Neuronal stem cell (in vitro differentiated cells): ENCODE results near the gene ZCRB1.

Experiments
- DNase-seq: peaks from one replicate; pipeline ENCODE4 v3.0.0-alpha.2; 2013; ENCODE audit warnings: low spot score
- H2AFZ ChIP-seq: one replicate; pipeline ENCODE4 v1.6.1; 2013; ENCODE audit warnings: mild to moderate bottlenecking, low read length, inconsistent platforms
- H2AK5ac ChIP-seq: 2 replicates; pipeline ENCODE4 v1.6.1; 2013; ENCODE audit warnings: low read depth, mild to moderate bottlenecking, inconsistent platforms, low read length, moderate library complexity, mixed read lengths
- H2BK120ac ChIP-seq: 2 replicates; pipeline ENCODE4 v1.6.1; 2013; ENCODE audit warnings: low read depth, mild to moderate bottlenecking, inconsistent platforms, low read length, moderate library complexity, mixed read lengths
- H2BK12ac ChIP-seq: one replicate; pipeline ENCODE4 v1.6.1; 2013; ENCODE audit warnings: low read length, inconsistent platforms
- H2BK15ac ChIP-seq: 2 replicates; pipeline ENCODE4 v1.6.1; 2013; ENCODE audit warnings: mild to moderate bottlenecking, low read length, inconsistent platforms, mixed read lengths
- H2BK5ac ChIP-seq: one replicate; pipeline ENCODE4 v1.6.1; 2013; ENCODE audit warnings: inconsistent platforms, mild to moderate bottlenecking, low read length, moderate library complexity
- H3K14ac ChIP-seq: one replicate; pipeline ENCODE4 v1.6.1; 2013; ENCODE audit warnings: low read length, inconsistent platforms
- H3K18ac ChIP-seq: 2 replicates; pipeline ENCODE4 v1.6.1; 2013; ENCODE audit warnings: low read length, inconsistent platforms
- H3K23ac ChIP-seq: 2 replicates; pipeline ENCODE4 v1.6.1; 2013; ENCODE audit warnings: low read depth, mild to moderate bottlenecking, mixed read lengths, low read length, inconsistent platforms; ENCODE audit not compliant: poor library complexity
- H3K27ac ChIP-seq: replicated peaks from 3 replicates; pipeline ENCODE4 v1.5.1; 2013; ENCODE audit warnings: low read length, inconsistent platforms
- H3K27me3 ChIP-seq, 3 experiments: 2 replicates each; pipeline ENCODE4 v1.6.1; 2013; ENCODE audit warnings: low read length in 3 of 3, mild to moderate bottlenecking in 2 of 3, inconsistent platforms in 1 of 3, low read depth in 1 of 3, mixed read lengths in 1 of 3, moderate library complexity in 1 of 3; ENCODE audit not compliant: control insufficient read depth in 3 of 3, insufficient read depth in 3 of 3
- H3K36me3 ChIP-seq, 2 donors: replicated peaks in 1 of 2; 2 replicates each; pipeline ENCODE4 v1.6.1; 2013; ENCODE audit warnings: low read length in 2 of 2; ENCODE audit not compliant: control insufficient read depth in 2 of 2, insufficient read depth in 2 of 2
- H3K4ac ChIP-seq: 2 replicates; pipeline ENCODE4 v1.6.1; 2013; ENCODE audit warnings: inconsistent platforms, mild to moderate bottlenecking, low read length, moderate library complexity
- H3K4me1 ChIP-seq, 2 donors: 1 replicate in 1 of 2; 2 replicates in 1 of 2; pipeline ENCODE4 v1.6.1; 2013; ENCODE audit warnings: low read length in 2 of 2, low read depth in 1 of 2; ENCODE audit not compliant: control insufficient read depth in 2 of 2, insufficient read depth in 1 of 2
- H3K4me2 ChIP-seq: one replicate; pipeline ENCODE4 v1.6.1; 2013; ENCODE audit warnings: mild to moderate bottlenecking, low read length, inconsistent platforms; ENCODE audit not compliant: insufficient read depth, poor library complexity, severe bottlenecking
- H3K4me3 ChIP-seq, 2 donors: 2 replicates each; pipeline ENCODE4 v1.5.1; 2013; ENCODE audit warnings: low read length in 2 of 2, mild to moderate bottlenecking in 2 of 2, inconsistent platforms in 1 of 2, moderate library complexity in 1 of 2
- H3K79me1 ChIP-seq: one replicate; pipeline ENCODE4 v1.6.1; 2013; ENCODE audit warnings: low read depth, mild to moderate bottlenecking, inconsistent platforms, low read length, moderate library complexity
- H3K9ac ChIP-seq: one replicate; pipeline ENCODE4 v1.6.1; 2013; ENCODE audit warnings: mild to moderate bottlenecking, low read depth, low read length, inconsistent platforms; ENCODE audit not compliant: poor library complexity
- H3K9me3 ChIP-seq, 2 donors: replicated peaks in 1 of 2; 2 replicates each; pipeline versions ENCODE3 to v1.6.1; 2013; ENCODE audit warnings: low read length in 2 of 2, mild to moderate bottlenecking in 2 of 2, inconsistent platforms in 1 of 2, low read depth in 1 of 2, mixed read lengths in 1 of 2, moderate library complexity in 1 of 2; ENCODE audit not compliant: control insufficient read depth in 2 of 2, insufficient read depth in 1 of 2
- H4K8ac ChIP-seq: one replicate; pipeline ENCODE4 v1.6.1; 2013; ENCODE audit warnings: low read depth, mild to moderate bottlenecking, inconsistent platforms, low read length, moderate library complexity
- H4K91ac ChIP-seq: one replicate; pipeline ENCODE4 v1.6.1; 2013; ENCODE audit warnings: low read length, low read depth, mild to moderate bottlenecking, inconsistent platforms; ENCODE audit not compliant: poor library complexity
- WGBS, 2 donors: extraction: QIAGEN DNeasy Blood & Tissue Kit; methylation state at CpG; one replicate each; pipeline ENCODE4 v1.1.7; 2013; ENCODE audit warnings: missing lambda C conversion rate in 2 of 2, mixed read lengths in 1 of 2; ENCODE audit not compliant: insufficient read length in 2 of 2, insufficient replicate concordance in 1 of 2; ENCODE audit errors: extremely low coverage in 2 of 2; 5-methylcytosine and 5-hydroxymethylcytosine counted together

Gene ZCRB1

GRCh38 chr12:42320796-42321195 is 5.1 kb downstream of the ZCRB1 start:
- Histone ChIP-seq H3K14ac (no peak overlapping the region), H2AFZ (no peak overlapping the region), H3K9me3 (no peaks in the 10 kb centered on the region), H3K27me3 (no peaks in the 10 kb centered on the region), H3K4me1 (peaks cover 3 to 4% of the 10 kb centered on the region in 2 donors), H3K18ac (no peak overlapping the region), H4K8ac (no peak overlapping the region), H4K91ac (no peak overlapping the region), H2BK12ac (no peak overlapping the region), H2AK5ac (no peak overlapping the region), H2BK15ac (no peak overlapping the region), H3K79me1 (peaks cover 3% of the 10 kb centered on the region), H2BK5ac (no peak overlapping the region), H3K9ac (no peak overlapping the region), H3K4me3 (no peak overlapping the region), H3K27ac (no peak overlapping the region), H3K23ac (no peak overlapping the region), H2BK120ac (no peak overlapping the region), H3K36me3 (peaks cover 8 to 77% of the 10 kb centered on the region in 2 donors), H3K4me2 (no peak overlapping the region), H3K4ac (no peak overlapping the region)
- no peak for DNase-seq

GRCh38 chr12:42315108-42315507 is 10.8 kb downstream of the ZCRB1 start:
- Histone ChIP-seq H4K8ac (no peak overlapping the region), H3K18ac (no peak overlapping the region), H2AK5ac (no peak overlapping the region), H4K91ac (no peak overlapping the region), H3K9me3 (no peaks in the 10 kb centered on the region), H3K4me3 (no peak overlapping the region), H3K4me1 (no peaks in the 10 kb centered on the region), H3K4ac (no peak overlapping the region), H3K27me3 (no peaks in the 10 kb centered on the region), H3K27ac (no peak overlapping the region), H2BK12ac (no peak overlapping the region), H3K4me2 (no peak overlapping the region), H2AFZ (no peak overlapping the region), H2BK120ac (no peak overlapping the region), H3K9ac (no peak overlapping the region), H2BK5ac (no peak overlapping the region), H2BK15ac (no peak overlapping the region), H3K14ac (no peak overlapping the region), H3K79me1 (peaks cover 3% of the 10 kb centered on the region), H3K36me3 (peaks cover 4 to 81% of the 10 kb centered on the region in 2 donors), H3K23ac (no peak overlapping the region)
- WGBS, 2 donors = no CpG with 5 or more reads among the region's 2 CpGs
- DNase-seq = no peak

- H3K27me3 ChIP-seq = no peaks in the 10 kb centered on the region
- no peak overlapping the region for H2BK12ac ChIP-seq
- H2BK120ac ChIP-seq = no peak overlapping the region
- no peaks in the 10 kb centered on the region for H3K4me1 ChIP-seq
- H3K14ac ChIP-seq = no peak overlapping the region
- H4K91ac ChIP-seq = no peak overlapping the region
- H2BK5ac ChIP-seq = no peak overlapping the region
- H2AFZ ChIP-seq = no peak overlapping the region
- H3K4me2 ChIP-seq = no peak overlapping the region
- WGBS, 2 donors = no CpG with 5 or more reads among the region's 6 CpGs
- H2BK15ac ChIP-seq = no peak overlapping the region
- H4K8ac ChIP-seq = no peak overlapping the region
- H3K27ac ChIP-seq = no peak overlapping the region
- no peak overlapping the region for H2AK5ac ChIP-seq
- H3K23ac ChIP-seq = no peak overlapping the region
- H3K4me3 ChIP-seq = no peak overlapping the region
- no peak for DNase-seq
- H3K36me3 ChIP-seq = peaks cover 0 to 40% of the 10 kb centered on the region in 2 donors
- no peak overlapping the region for H3K4ac ChIP-seq
- H3K9ac ChIP-seq = no peak overlapping the region
- no peak overlapping the region for H3K18ac ChIP-seq
- H3K79me1 ChIP-seq = no peaks in the 10 kb centered on the region
- H3K9me3 ChIP-seq = no peaks in the 10 kb centered on the region
Measured at GRCh38 chr12:42309996-42310395, 15.9 kb downstream of the ZCRB1 start.

DNA sequence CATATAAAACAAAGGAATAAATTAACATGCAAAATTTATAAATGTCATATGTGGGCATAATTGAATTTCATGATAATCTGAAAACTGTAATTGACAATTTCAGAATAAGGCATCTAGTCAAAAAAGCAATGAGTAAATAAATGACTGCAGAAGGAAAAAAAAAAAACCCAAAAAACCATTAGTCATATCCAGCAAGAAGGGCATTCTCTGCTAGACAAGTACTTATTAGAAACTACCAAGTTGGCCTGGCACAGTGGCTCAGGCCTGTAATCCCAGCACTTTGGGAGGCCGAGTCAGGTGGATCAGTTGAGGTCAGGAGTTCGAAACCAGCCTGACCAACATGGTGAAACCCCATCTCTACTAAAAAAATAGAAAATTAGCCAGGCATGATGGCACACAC is 17.5 kb downstream of the ZCRB1 start:
- Histone ChIP-seq H3K9ac (no peak overlapping the region), H3K27me3 (no peaks in the 10 kb centered on the region), H2BK12ac (no peak overlapping the region), H4K91ac (no peak overlapping the region), H2BK15ac (no peak overlapping the region), H3K18ac (no peak overlapping the region), H2BK120ac (no peak overlapping the region), H3K14ac (no peak overlapping the region), H3K27ac (no peak overlapping the region), H3K23ac (no peak overlapping the region), H3K9me3 (no peaks in the 10 kb centered on the region), H2AFZ (no peak overlapping the region), H3K36me3 (peaks cover 0 to 24% of the 10 kb centered on the region in 2 donors), H2BK5ac (no peak overlapping the region), H3K4me2 (no peak overlapping the region), H3K4me3 (no peak overlapping the region), H3K79me1 (no peaks in the 10 kb centered on the region), H2AK5ac (no peak overlapping the region), H3K4ac (no peak overlapping the region), H4K8ac (no peak overlapping the region), H3K4me1 (no peaks in the 10 kb centered on the region)
- no CpG with 5 or more reads among the region's 2 CpGs for WGBS, 2 donors
- DNase-seq = no peak
